Endodermal cell (in vitro differentiated cells): ENCODE measurements around the gene DMWD. TPM values are rescaled to one million over a fixed set of nuclear protein-coding genes. Genes with fewer than 3 reads are reported as not detected.

Experiments
- DNase-seq: peaks from one replicate; pipeline ENCODE4 v3.0.0-alpha.2; 2017
- H3K27ac ChIP-seq: 2 replicates; pipeline ENCODE4 v1.5.1; 2013; ENCODE audit warnings: mild to moderate bottlenecking, low read depth, low read length, moderate library complexity
- H3K27me3 ChIP-seq: 2 replicates; pipeline ENCODE4 v1.6.1; 2013; ENCODE audit warnings: mild to moderate bottlenecking, low read length, moderate library complexity; ENCODE audit not compliant: insufficient read depth, control insufficient read depth, poor library complexity, severe bottlenecking
- H3K36me3 ChIP-seq: 2 replicates; pipeline ENCODE4 v1.7.0; 2013; ENCODE audit warnings: mild to moderate bottlenecking, low read length, moderate library complexity; ENCODE audit not compliant: control insufficient read depth, insufficient read depth
- H3K4me1 ChIP-seq: one replicate; pipeline ENCODE4 v1.7.0; 2013; ENCODE audit warnings: low read length; ENCODE audit not compliant: control insufficient read depth, insufficient read depth
- H3K4me3 ChIP-seq: 2 replicates; pipeline ENCODE4 v1.5.1; 2013; ENCODE audit warnings: mild to moderate bottlenecking, low read length, moderate library complexity
- H3K9ac ChIP-seq: 2 replicates; pipeline ENCODE4 v1.6.1; 2013; ENCODE audit warnings: mild to moderate bottlenecking, low read length, moderate library complexity; ENCODE audit not compliant: poor library complexity, severe bottlenecking; ENCODE audit errors: extremely low read depth
- H3K9me3 ChIP-seq: 2 replicates; pipeline ENCODE4 v1.6.1; 2013; ENCODE audit warnings: mild to moderate bottlenecking, low read length, moderate library complexity; ENCODE audit not compliant: control insufficient read depth
- H3K27ac Mint-ChIP-seq: 2 replicates; pipeline ENCODE4 v1.8.0; 2020; ENCODE audit warnings: mixed read lengths
- H3K27me3 Mint-ChIP-seq: 2 replicates; pipeline ENCODE4 v1.8.0; 2021; ENCODE audit warnings: mild to moderate bottlenecking, mixed read lengths; ENCODE audit not compliant: insufficient read depth
- H3K36me3 Mint-ChIP-seq: 2 replicates; pipeline ENCODE4 v1.8.0; 2020; ENCODE audit warnings: low read depth, mixed read lengths
- H3K4me1 Mint-ChIP-seq: 2 replicates; pipeline ENCODE4 v1.8.0; 2020; ENCODE audit warnings: mixed read lengths
- H3K4me3 Mint-ChIP-seq: 2 replicates; pipeline ENCODE4 v1.8.0; 2020; ENCODE audit warnings: mild to moderate bottlenecking, moderate library complexity, mixed read lengths
- H3K9me3 Mint-ChIP-seq: 2 replicates; pipeline ENCODE4 v1.8.0; 2020; ENCODE audit warnings: mild to moderate bottlenecking, mixed read lengths
- CTCF ChIP-seq: fragments of 200-600 bp; sonication (generic); conservative IDR thresholded peaks from 2 replicates; pipeline ENCODE4 v1.5.0; 2021; ENCODE audit warnings: antibody characterized with exemption, mild to moderate bottlenecking
- WGBS, 2 experiments: methylation state at CpG; one replicate each; pipeline versions ENCODE4 v1.1.5 to v1.1.7; 2013; ENCODE audit warnings: missing lambda C conversion rate in 2 of 2, mixed read lengths in 1 of 2; ENCODE audit not compliant: insufficient coverage in 1 of 2, insufficient read length in 1 of 2; 5-methylcytosine and 5-hydroxymethylcytosine counted together
- total RNA-seq, 2 donors: library from RNA; stranded (reverse); fragmentation: NEBNext Ultra II Directional in 1 of 2; extraction: Animal tissue kit (Norgen Biotek cat#: 25700) in 1 of 2; gene quantifications; 2 replicates in 1 of 2; 3 replicates in 1 of 2; pipeline ENCODE4 v1.2.1, GENCODE V29; 2021

The DMWD gene
- total RNA-seq, 2 donors from 2014 or later = 86.4 to 86.9 TPM

DNA sequence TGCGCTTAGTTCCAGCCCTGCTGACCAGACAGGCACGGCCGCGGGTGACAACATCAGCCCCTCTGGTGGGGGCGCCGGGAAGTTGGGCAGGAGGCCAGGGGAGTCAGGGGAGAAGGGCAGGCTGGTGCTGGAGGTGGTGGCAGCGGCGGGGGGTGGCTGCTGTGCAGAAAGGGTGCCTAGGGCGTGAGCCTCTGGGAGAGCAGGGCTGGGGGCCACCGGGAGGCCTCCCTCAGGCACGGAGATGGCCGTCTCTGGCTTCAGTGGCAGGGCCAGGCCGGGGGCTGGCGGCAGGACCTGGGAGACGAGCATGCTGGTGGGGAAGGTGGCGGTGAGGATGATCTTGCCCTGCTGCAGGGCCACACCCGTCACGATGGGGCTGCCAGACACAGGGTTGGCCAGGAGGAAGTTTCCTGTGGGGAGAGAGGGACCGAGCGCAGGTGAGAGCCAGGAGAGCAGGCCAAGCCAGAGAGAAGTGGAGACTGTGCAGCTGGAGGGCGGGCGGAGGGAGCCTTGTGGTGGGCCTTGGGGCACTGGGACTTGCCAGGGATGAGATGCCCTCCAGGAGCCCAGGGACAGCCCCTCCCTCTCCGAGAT lies 26.8 kb downstream of the DMWD start:
- WGBS, 2 experiments = 91 to 93% methylated on average over 16 to 23 of the region's 23 CpGs
- no peak overlapping the region for H3K4me3 ChIP-seq
- no peak for TF ChIP-seq CTCF
- no peaks in the 10 kb centered on the region for H3K9me3 ChIP-seq
- H3K27ac Mint-ChIP-seq = no peak overlapping the region
- H3K27me3 Mint-ChIP-seq = no peaks in the 10 kb centered on the region
- H3K36me3 Mint-ChIP-seq = no peaks in the 10 kb centered on the region
- peaks cover 9% of the 10 kb centered on the region for H3K4me1 Mint-ChIP-seq
- peaks cover 13% of the 10 kb centered on the region for H3K4me1 ChIP-seq
- H3K9me3 Mint-ChIP-seq = no peaks in the 10 kb centered on the region
- no peak for DNase-seq
- no peak overlapping the region for H3K4me3 Mint-ChIP-seq
- no peaks in the 10 kb centered on the region for H3K36me3 ChIP-seq
- no peak overlapping the region for H3K9ac ChIP-seq
- H3K27ac ChIP-seq = no peak overlapping the region
- no peaks in the 10 kb centered on the region for H3K27me3 ChIP-seq

DNA sequence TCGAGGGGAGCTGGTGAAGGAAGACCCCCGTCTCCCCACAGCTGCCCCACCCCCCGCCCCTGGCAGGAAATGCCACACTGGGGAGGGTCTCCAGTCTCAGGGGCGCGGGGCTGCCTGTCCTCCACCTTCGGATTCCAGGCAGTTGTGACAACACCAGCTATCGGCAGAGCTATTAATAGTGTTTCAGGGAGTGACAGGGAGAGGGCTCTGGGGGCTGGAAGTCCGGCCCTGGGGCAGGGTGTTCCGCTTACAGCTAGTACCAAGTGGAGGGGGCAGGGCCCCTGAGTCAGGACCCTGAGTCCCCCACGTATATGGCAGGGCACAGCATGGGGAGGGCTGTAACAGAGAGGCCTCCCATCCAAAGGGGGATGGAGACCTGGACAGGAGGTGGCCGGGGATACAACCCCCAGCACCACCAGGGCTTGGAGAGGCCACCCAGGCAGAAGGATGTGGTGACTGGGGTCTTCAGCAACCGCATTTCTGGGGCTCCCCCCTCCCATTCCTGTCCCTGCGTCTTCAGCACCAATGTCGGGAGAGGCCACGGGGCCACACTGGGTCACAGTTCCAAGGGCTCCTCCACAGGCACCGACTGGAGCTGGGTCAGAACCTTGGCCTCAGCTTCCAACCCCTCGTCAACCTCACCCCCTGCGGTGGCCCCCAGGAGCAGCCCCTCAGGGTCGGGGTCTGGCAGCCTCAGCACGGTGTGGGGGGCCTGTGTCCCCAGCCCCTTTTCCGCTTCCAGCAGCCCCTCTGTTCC lies 27.5 kb downstream of the DMWD start:
- H3K36me3 ChIP-seq = no peaks in the 10 kb centered on the region
- peaks cover 9% of the 10 kb centered on the region for H3K4me1 Mint-ChIP-seq
- DNase-seq = no peak
- no peaks in the 10 kb centered on the region for H3K27me3 Mint-ChIP-seq
- no peaks in the 10 kb centered on the region for H3K9me3 ChIP-seq
- H3K27ac Mint-ChIP-seq = no peak overlapping the region
- no peaks in the 10 kb centered on the region for H3K9me3 Mint-ChIP-seq
- WGBS, 2 experiments = 60 to 70% methylated on average over 5 to 21 of the region's 21 CpGs
- H3K36me3 Mint-ChIP-seq = no peaks in the 10 kb centered on the region
- no peak overlapping the region for H3K27ac ChIP-seq
- no peak overlapping the region for H3K4me3 ChIP-seq
- TF ChIP-seq CTCF = no peak
- H3K27me3 ChIP-seq = no peaks in the 10 kb centered on the region
- peaks cover 13% of the 10 kb centered on the region for H3K4me1 ChIP-seq
- no peak overlapping the region for H3K9ac ChIP-seq
- H3K4me3 Mint-ChIP-seq = no peak overlapping the region

- H3K9me3 ChIP-seq = no peaks in the 10 kb centered on the region
- no peaks in the 10 kb centered on the region for H3K27me3 ChIP-seq
- H3K4me3 ChIP-seq = no peak overlapping the region
- Mint-ChIP-seq H3K27me3 (peaks cover under 1% of the 10 kb centered on the region), H3K9me3 (no peaks in the 10 kb centered on the region), H3K36me3 (no peaks in the 10 kb centered on the region), H3K4me3 (no peak overlapping the region), H3K4me1 (peaks cover 9% of the 10 kb centered on the region), H3K27ac (no peak overlapping the region)
- 54 to 68% methylated on average over 6 of the region's 6 CpGs for WGBS, 2 experiments
- no peak overlapping the region for H3K9ac ChIP-seq
- DNase-seq = peak; percentile 69
- TF ChIP-seq CTCF = peak; percentile 30
- H3K36me3 ChIP-seq = no peaks in the 10 kb centered on the region
- no peak overlapping the region for H3K27ac ChIP-seq
- peaks cover 13% of the 10 kb centered on the region for H3K4me1 ChIP-seq
These were observed 28.2 kb downstream of the DMWD start for GRCh38 chr19:45764475-45764874.
